Endothelial cell of umbilical vein (primary cell): Measurements from ENCODE around the gene HADHB. TPM values are rescaled to one million over a fixed set of nuclear protein-coding genes. Genes with fewer than 3 reads are reported as not detected.

Experiments used
- BruUV-seq: library from RNA; stranded (reverse); fragments of 400-500 nt; replicated peaks from 2 replicates; lab custom pipeline; 2021; lab: Mats Ljungman, UMichigan
- CTCF ChIA-PET: fragments of 300-600, 350-600 bp; sonication (Branson Sonifier 250); formaldehyde crosslinking; loops from one replicate; lab custom pipeline; 2021; ENCODE audit warnings: antibody characterized with exemption, inconsistent platforms; lab: Charles Lee
- POLR2A ChIA-PET: fragments of 300-600, 350-600 bp; sonication (Branson Sonifier 250); formaldehyde crosslinking; loops from one replicate; lab custom pipeline; 2021; ENCODE audit warnings: antibody characterized with exemption, inconsistent platforms; lab: Charles Lee
- DNase-seq: peaks from one replicate; pipeline ENCODE4 v3.0.0-alpha.2; 2011; ENCODE audit warnings: low read depth, low spot score
- FAIRE-seq: peaks from 2 replicates; lab custom pipeline; 2011; peaks lifted over from hg19 to GRCh38; lab: Jason Lieb, UNC
- H2AFZ ChIP-seq: 2 replicates; pipeline ENCODE4 v1.6.0; 2012; ENCODE audit warnings: low read depth, low read length, control low read depth, inconsistent platforms
- H3K27ac ChIP-seq: 2 replicates; pipeline ENCODE4 v1.5.1; 2011; ENCODE audit warnings: low read depth, mild to moderate bottlenecking, control low read depth, low read length, moderate library complexity; ENCODE audit not compliant: insufficient read depth
- H3K27me3 ChIP-seq, 2 experiments: 2 replicates each; pipeline versions ENCODE4 v1.6.0 to v1.6.1; 2011; ENCODE audit warnings: low read length in 2 of 2, mixed read lengths in 1 of 2; ENCODE audit not compliant: control insufficient read depth in 2 of 2, insufficient read depth in 2 of 2
- H3K36me3 ChIP-seq, 2 experiments: 2 replicates in 1 of 2; 3 replicates in 1 of 2; pipeline ENCODE4 v1.5.1; 2011; ENCODE audit warnings: low read length in 2 of 2, mild to moderate bottlenecking in 1 of 2, moderate library complexity in 1 of 2; ENCODE audit not compliant: control insufficient read depth in 2 of 2, insufficient read depth in 2 of 2; ENCODE audit errors: extremely low read depth in 1 of 2
- H3K4me1 ChIP-seq: 3 replicates; pipeline ENCODE4 v1.5.1; 2011; ENCODE audit warnings: mild to moderate bottlenecking, low read length; ENCODE audit not compliant: control insufficient read depth, insufficient read depth; ENCODE audit errors: extremely low read depth
- H3K4me2 ChIP-seq: 2 replicates; pipeline ENCODE4 v1.6.1; 2011; ENCODE audit warnings: low read length, control low read depth, mixed read lengths; ENCODE audit not compliant: insufficient read depth
- H3K4me3 ChIP-seq, 3 experiments: fragments of 200-600 bp in 1 of 3; sonication (generic), shearing (Covaris generic) in 1 of 3; replicated peaks in 1 of 3; 2 replicates each; pipeline ENCODE4 v1.5.1; 2011 to 2016; ENCODE audit warnings: control low read depth in 3 of 3, low read length in 3 of 3, mild to moderate bottlenecking in 2 of 3, inconsistent platforms in 1 of 3, low read depth in 1 of 3, moderate library complexity in 1 of 3; ENCODE audit not compliant: insufficient read depth in 1 of 3
- H3K79me2 ChIP-seq: 2 replicates; pipeline ENCODE4 v1.6.0; 2012; ENCODE audit warnings: low read length, inconsistent platforms; ENCODE audit not compliant: control insufficient read depth, insufficient read depth
- H3K9ac ChIP-seq: replicated peaks from 2 replicates; pipeline ENCODE3; 2011; ENCODE audit warnings: low read length, control low read depth; ENCODE audit not compliant: insufficient read depth; ENCODE audit errors: extremely low read depth
- H3K9me1 ChIP-seq: replicated peaks from 3 replicates; pipeline ENCODE4 v1.6.0; 2011; ENCODE audit warnings: mild to moderate bottlenecking, low read length; ENCODE audit not compliant: control insufficient read depth, insufficient read depth; ENCODE audit errors: extremely low read depth
- H3K9me3 ChIP-seq: replicated peaks from 2 replicates; pipeline ENCODE4 v1.5.1; 2012; ENCODE audit warnings: low read length, inconsistent platforms; ENCODE audit not compliant: control insufficient read depth, insufficient read depth
- H4K20me1 ChIP-seq: replicated peaks from 2 replicates; pipeline ENCODE3; 2011; ENCODE audit warnings: mild to moderate bottlenecking, low read length; ENCODE audit not compliant: control insufficient read depth, insufficient read depth; ENCODE audit errors: extremely low read depth
- EZH2 ChIP-seq: IDR thresholded peaks from 2 replicates; pipeline ENCODE4 v1.6.1; 2012; ENCODE audit warnings: borderline replicate concordance, low read depth, mild to moderate bottlenecking, moderate library complexity, low read length, inconsistent platforms; ENCODE audit not compliant: severe bottlenecking
- FOS ChIP-seq: IDR thresholded peaks from 2 replicates; pipeline ENCODE4 v1.6.1; 2011; ENCODE audit warnings: mild to moderate bottlenecking, low read length, moderate library complexity, borderline replicate concordance; ENCODE audit not compliant: insufficient read depth
- GATA2 ChIP-seq: IDR thresholded peaks from 2 replicates; pipeline ENCODE4 v1.7.0; 2011; ENCODE audit warnings: low read depth, mild to moderate bottlenecking, moderate library complexity, mixed read lengths, low read length; ENCODE audit not compliant: insufficient read length, insufficient read depth
- MYC ChIP-seq: IDR thresholded peaks from one replicate; pipeline ENCODE4 v1.6.1; 2011; ENCODE audit warnings: mild to moderate bottlenecking, low read depth, low read length
- POLR2A ChIP-seq: IDR thresholded peaks from 2 replicates; pipeline ENCODE4 v1.6.1; 2012; ENCODE audit warnings: low read depth, mild to moderate bottlenecking, control low read depth, low read length
- POLR2AphosphoS5 ChIP-seq: IDR thresholded peaks from 2 replicates; pipeline ENCODE4 v1.6.1; 2012; ENCODE audit warnings: low read depth, mild to moderate bottlenecking, control low read depth, low read length, moderate library complexity; ENCODE audit not compliant: insufficient read depth
- dilution Hi-C: fragments of 300-500 bp; cut with MboI; formaldehyde crosslinking; loops from one replicate; pipeline ENCODE4 v1.15.0; 2019; ENCODE audit warnings: low sequenced_read_pairs; ENCODE audit not compliant: extremely low pct_ligation_motif_present
- intact Hi-C: fragments of 100-400 bp; cut with micrococcal nuclease; formaldehyde crosslinking; loops from one replicate; pipeline ENCODE4 v1.10.0; 2022
- polyA plus RNA-seq, 4 experiments: library from polyadenylated mRNA; depleted of rRNA in 3 of 4; stranded (reverse) in 3 of 4; unstranded in 1 of 4; fragments of >200 nt; gene quantifications; 2 replicates each; pipeline versions ENCODE4 v1.2.1 to v1.2.3, GENCODE V29; 2011 to 2012; ENCODE audit warnings: missing spikeins in 1 of 4
- total RNA-seq: library from RNA; stranded (reverse); gene quantifications from 2 replicates; pipeline ENCODE4 v1.2.3, GENCODE V29; 2021
- TF ChIP-seq, protein P1 (sequence below): IDR thresholded peaks from 2 replicates; pipeline ENCODE4 v1.6.1; 2011; ENCODE audit not compliant: insufficient read depth, insufficient read length
- TF ChIP-seq, protein P2 (sequence below), 2 donors: IDR thresholded peaks; 1 replicate in 1 of 2; 2 replicates in 1 of 2; pipeline ENCODE4 v1.5.1; 2011; ENCODE audit warnings: low read length in 2 of 2, mild to moderate bottlenecking in 2 of 2, moderate library complexity in 2 of 2, control low read depth in 1 of 2, inconsistent platforms in 1 of 2, low read depth in 1 of 2; ENCODE audit not compliant: insufficient read depth in 1 of 2; ENCODE audit errors: extremely low read depth in 1 of 2

The HADHB gene
- total and polyA plus RNA-seq, 2 donors (not counting 3 experiments of a cell fraction or from before 2014, with no cell fraction given): 92.9 to 100 TPM

- POLR2A ChIA-PET: no interaction called here
- no peak overlapping the region for H2AFZ ChIP-seq
- H3K9ac ChIP-seq: no peak overlapping the region
- H3K9me1 ChIP-seq: no peaks in the 10 kb centered on the region
- no peaks in the 10 kb centered on the region for H3K9me3 ChIP-seq
- DNase-seq (no peak), FAIRE-seq (no peak)
- H3K36me3 ChIP-seq: no peaks in the 10 kb centered on the region
- no peaks in the 10 kb centered on the region for H3K79me2 ChIP-seq
- CTCF ChIA-PET: interaction anchor here (1.0 kb wide), 1 partner anchor 9 kb away, joined by 3 read pairs; no protein-coding TSS in a partner anchor
- H3K27me3 ChIP-seq: peaks cover 0 to 2% of the 10 kb centered on the region in 2 experiments
- no peak overlapping the region for H3K4me3 ChIP-seq
- no peak for TF ChIP-seq MYC
- TF ChIP-seq POLR2AphosphoS5: no peak
- TF ChIP-seq, protein P1, sequence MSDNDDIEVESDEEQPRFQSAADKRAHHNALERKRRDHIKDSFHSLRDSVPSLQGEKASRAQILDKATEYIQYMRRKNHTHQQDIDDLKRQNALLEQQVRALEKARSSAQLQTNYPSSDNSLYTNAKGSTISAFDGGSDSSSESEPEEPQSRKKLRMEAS: no peak
- no peak for TF ChIP-seq POLR2A
- TF ChIP-seq, protein P2, sequence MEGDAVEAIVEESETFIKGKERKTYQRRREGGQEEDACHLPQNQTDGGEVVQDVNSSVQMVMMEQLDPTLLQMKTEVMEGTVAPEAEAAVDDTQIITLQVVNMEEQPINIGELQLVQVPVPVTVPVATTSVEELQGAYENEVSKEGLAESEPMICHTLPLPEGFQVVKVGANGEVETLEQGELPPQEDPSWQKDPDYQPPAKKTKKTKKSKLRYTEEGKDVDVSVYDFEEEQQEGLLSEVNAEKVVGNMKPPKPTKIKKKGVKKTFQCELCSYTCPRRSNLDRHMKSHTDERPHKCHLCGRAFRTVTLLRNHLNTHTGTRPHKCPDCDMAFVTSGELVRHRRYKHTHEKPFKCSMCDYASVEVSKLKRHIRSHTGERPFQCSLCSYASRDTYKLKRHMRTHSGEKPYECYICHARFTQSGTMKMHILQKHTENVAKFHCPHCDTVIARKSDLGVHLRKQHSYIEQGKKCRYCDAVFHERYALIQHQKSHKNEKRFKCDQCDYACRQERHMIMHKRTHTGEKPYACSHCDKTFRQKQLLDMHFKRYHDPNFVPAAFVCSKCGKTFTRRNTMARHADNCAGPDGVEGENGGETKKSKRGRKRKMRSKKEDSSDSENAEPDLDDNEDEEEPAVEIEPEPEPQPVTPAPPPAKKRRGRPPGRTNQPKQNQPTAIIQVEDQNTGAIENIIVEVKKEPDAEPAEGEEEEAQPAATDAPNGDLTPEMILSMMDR (IDR thresholded peaks at IDR 0.05; ENCODE audit: extremely low read depth in 1 of 2, insufficient read depth in 1 of 2, low read depth in 1 of 2, low read length in 2 of 2): no peak
- no peak for TF ChIP-seq EZH2
- TF ChIP-seq FOS: no peak
- TF ChIP-seq GATA2: no peak
- no peaks in the 10 kb centered on the region for H4K20me1 ChIP-seq
- H3K27ac ChIP-seq: no peak overlapping the region
- dilution Hi-C loops: no loop called here
- H3K4me2 ChIP-seq: no peak overlapping the region
- H3K4me1 ChIP-seq: no peaks in the 10 kb centered on the region
- intact Hi-C loops: no loop called here
- BruUV-seq: no TSS peak
Measured at GRCh38 chr2:26324903-26325302, 80.2 kb downstream of the HADHB start.
